Skeletal muscle satellite cell (primary cell): ENCODE measurements around the gene PTCD2. TPM values are rescaled to one million over a fixed set of nuclear protein-coding genes. Genes with fewer than 3 reads are reported as not detected.
A peak's percentile ranks its signal among the peaks of the same experiment; 100 is the strongest.

ENCODE experiments used
- H3K27me3 ChIP-seq: 2 replicates; pipeline ENCODE4 v1.7.0; 2013; ENCODE audit warnings: low read length; ENCODE audit not compliant: control insufficient read depth, insufficient read depth
- H3K36me3 ChIP-seq: 2 replicates; pipeline ENCODE4 v1.7.0; 2013; ENCODE audit warnings: mild to moderate bottlenecking, control low read depth, low read length; ENCODE audit not compliant: insufficient read depth
- H3K4me1 ChIP-seq: 2 replicates; pipeline ENCODE4 v1.7.0; 2013; ENCODE audit warnings: low read length; ENCODE audit not compliant: control insufficient read depth, insufficient read depth
- H3K4me2 ChIP-seq: 2 replicates; pipeline ENCODE4 v1.7.0; 2013; ENCODE audit warnings: mild to moderate bottlenecking, low read length
- H3K4me3 ChIP-seq: 2 replicates; pipeline ENCODE4 v1.7.0; 2013; ENCODE audit warnings: low read length
- H3K9ac ChIP-seq: 2 replicates; pipeline ENCODE4 v1.7.0; 2013; ENCODE audit warnings: mild to moderate bottlenecking, low read depth, low read length, moderate library complexity
- H3K9me3 ChIP-seq: replicated peaks from 2 replicates; pipeline ENCODE4 v1.7.0; 2013; ENCODE audit warnings: mild to moderate bottlenecking, control low read depth, low read length
- total RNA-seq: library from RNA; depleted of rRNA; stranded (reverse); fragments of >200 nt; gene quantifications from 2 replicates; pipeline ENCODE4 v1.2.3, GENCODE V29; 2012; rRNA removed

Gene PTCD2
- total RNA-seq: 13.1 and 13.9 TPM in 2 replicates

- no peaks in the 10 kb centered on the region for H3K27me3 ChIP-seq
- H3K4me1 ChIP-seq: peaks cover 19% of the 10 kb centered on the region
- H3K4me2 ChIP-seq: peak within 1 kb of the TSS; percentile 88
- H3K4me3 ChIP-seq: peak within 1 kb of the TSS; percentile 74
- peaks cover 19% of the 10 kb centered on the region for H3K36me3 ChIP-seq
- no peaks in the 10 kb centered on the region for H3K9me3 ChIP-seq
- H3K9ac ChIP-seq: peak within 1 kb of the TSS; percentile 73
Measured at GRCh38 chr5:72319976-72320752, at the start of gene PTCD2, which contains the start of gene MRPS27. Gene PTCD2 (plus strand): TSS chr5:72320373. CDS start chr5:72320383, 10 bp downstream. Gene MRPS27 (minus strand): TSS chr5:72320240. CDS start chr5:72320221, 19 bp downstream.

- Histone ChIP-seq H3K36me3 (no peaks in the 10 kb centered on the region), H3K4me3 (no peak overlapping the region), H3K9ac (no peak overlapping the region), H3K9me3 (no peaks in the 10 kb centered on the region), H3K27me3 (no peaks in the 10 kb centered on the region), H3K4me2 (no peak overlapping the region), H3K4me1 (no peaks in the 10 kb centered on the region)
Measured at GRCh38 chr5:72271702-72272101, 48.5 kb upstream of the PTCD2 start.

DNA sequence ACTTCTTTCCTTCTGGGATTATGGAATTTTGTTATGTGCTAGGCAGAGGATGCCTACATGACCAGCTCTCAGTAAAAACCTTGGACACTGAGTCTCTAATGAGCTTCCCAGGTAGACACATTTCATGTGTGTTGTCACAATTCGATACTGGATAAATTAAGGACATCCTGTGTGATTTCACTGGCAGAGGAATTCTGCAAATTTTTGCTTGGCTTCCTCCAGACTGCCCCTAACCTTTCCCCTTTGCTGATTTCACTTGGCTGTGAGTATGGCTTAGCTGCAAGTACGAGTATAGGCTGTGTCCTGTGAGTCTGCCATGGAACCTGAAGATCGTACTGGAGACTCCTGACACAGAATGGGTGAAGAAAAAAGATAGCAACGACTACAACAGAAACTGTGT, 47.8 kb upstream of the PTCD2 start:
- no peaks in the 10 kb centered on the region for H3K36me3 ChIP-seq
- no peak overlapping the region for H3K9ac ChIP-seq
- H3K27me3 ChIP-seq: no peaks in the 10 kb centered on the region
- no peak overlapping the region for H3K4me3 ChIP-seq
- H3K4me1 ChIP-seq: no peaks in the 10 kb centered on the region
- no peaks in the 10 kb centered on the region for H3K9me3 ChIP-seq
- H3K4me2 ChIP-seq: no peak overlapping the region

- Histone ChIP-seq H3K9ac (no peak overlapping the region), H3K27me3 (no peaks in the 10 kb centered on the region), H3K4me2 (no peak overlapping the region), H3K36me3 (peaks cover 4% of the 10 kb centered on the region), H3K4me1 (no peaks in the 10 kb centered on the region), H3K4me3 (no peak overlapping the region), H3K9me3 (no peaks in the 10 kb centered on the region)
Measured at GRCh38 chr5:72273547-72273946, 46.6 kb upstream of the PTCD2 start.

- H3K4me1 ChIP-seq: peaks cover 5% of the 10 kb centered on the region
- H3K9me3 ChIP-seq: no peaks in the 10 kb centered on the region
- H3K27me3 ChIP-seq: no peaks in the 10 kb centered on the region
- no peak overlapping the region for H3K4me3 ChIP-seq
- H3K36me3 ChIP-seq: peaks cover 4% of the 10 kb centered on the region
- no peak overlapping the region for H3K9ac ChIP-seq
- no peak overlapping the region for H3K4me2 ChIP-seq
Measured at GRCh38 chr5:72276219-72276752, 43.9 kb upstream of the PTCD2 start.

- no peaks in the 10 kb centered on the region for H3K27me3 ChIP-seq
- no peak overlapping the region for H3K4me3 ChIP-seq
- H3K4me1 ChIP-seq: peaks cover 24% of the 10 kb centered on the region
- no peak overlapping the region for H3K9ac ChIP-seq
- H3K9me3 ChIP-seq: no peaks in the 10 kb centered on the region
- H3K36me3 ChIP-seq: peaks cover 4% of the 10 kb centered on the region
- no peak overlapping the region for H3K4me2 ChIP-seq
Measured at GRCh38 chr5:72280581-72281069, 39.5 kb upstream of the PTCD2 start.

GRCh38 chr5:72281430-72281763, 38.8 kb upstream of the PTCD2 start:
- H3K9me3 ChIP-seq: no peaks in the 10 kb centered on the region
- H3K4me2 ChIP-seq: no peak overlapping the region
- peaks cover 4% of the 10 kb centered on the region for H3K36me3 ChIP-seq
- H3K4me3 ChIP-seq: no peak overlapping the region
- H3K9ac ChIP-seq: no peak overlapping the region
- H3K27me3 ChIP-seq: no peaks in the 10 kb centered on the region
- H3K4me1 ChIP-seq: peaks cover 24% of the 10 kb centered on the region

DNA sequence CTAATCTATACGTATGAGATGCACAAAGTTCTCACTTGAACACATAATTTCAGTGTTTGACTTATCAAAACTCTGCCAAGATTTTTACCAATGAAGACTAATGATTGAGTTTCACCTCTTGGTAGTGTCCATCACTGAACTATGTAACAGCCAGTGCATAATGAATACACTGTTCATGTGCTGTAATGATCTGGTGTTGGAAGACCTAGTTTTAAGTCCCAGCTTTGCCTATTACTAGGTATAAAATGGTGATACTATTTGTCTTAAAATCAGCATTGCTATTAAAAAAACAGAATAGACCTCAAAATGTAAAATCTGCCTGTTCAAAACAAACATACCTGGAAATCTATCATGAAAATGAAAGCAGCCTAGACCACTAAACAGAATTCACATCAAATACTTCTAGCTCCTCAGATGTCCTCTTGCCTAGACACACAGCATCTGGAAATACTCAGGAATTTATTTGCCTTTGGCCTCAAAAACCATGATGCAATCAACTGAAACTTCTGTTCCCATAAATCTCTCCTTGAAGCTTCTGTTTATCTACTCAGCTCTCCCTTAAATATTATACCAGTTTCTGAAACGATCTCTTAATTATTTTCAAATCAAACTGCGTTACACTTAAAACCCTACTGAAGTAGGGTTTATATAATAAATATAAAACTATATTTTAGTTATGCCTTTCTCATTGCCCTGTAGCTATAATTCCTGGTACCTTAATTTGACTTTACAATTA, 38.2 kb upstream of the PTCD2 start:
- H3K4me2 ChIP-seq: peak overlapping the region; percentile 3
- peak overlapping the region; percentile 6 for H3K9ac ChIP-seq
- peaks cover 24% of the 10 kb centered on the region for H3K4me1 ChIP-seq
- no peaks in the 10 kb centered on the region for H3K9me3 ChIP-seq
- H3K4me3 ChIP-seq: no peak overlapping the region
- no peaks in the 10 kb centered on the region for H3K27me3 ChIP-seq
- H3K36me3 ChIP-seq: peaks cover 4% of the 10 kb centered on the region

DNA sequence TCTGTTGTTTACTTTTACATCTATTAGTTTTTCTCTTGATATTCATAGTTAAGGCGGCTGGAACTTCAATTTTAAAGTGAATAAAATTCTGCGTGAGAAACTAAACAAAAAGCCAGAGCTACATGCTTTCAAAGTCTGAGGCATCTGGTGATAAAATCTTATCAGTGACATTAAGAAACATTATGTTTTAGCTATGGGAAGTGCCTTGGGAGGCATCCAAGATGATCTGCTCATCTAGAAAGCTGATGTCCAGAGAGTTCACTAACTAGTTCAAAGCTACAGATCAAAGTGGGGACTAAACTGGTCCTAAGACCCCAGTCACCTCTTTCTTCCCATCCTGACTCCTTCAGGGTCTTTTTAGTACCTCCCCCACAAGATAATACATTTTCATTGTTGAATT, 37.3 kb upstream of the PTCD2 start:
- H3K9ac ChIP-seq: peak overlapping the region; percentile 39
- H3K9me3 ChIP-seq: no peaks in the 10 kb centered on the region
- no peaks in the 10 kb centered on the region for H3K27me3 ChIP-seq
- H3K4me3 ChIP-seq: no peak overlapping the region
- H3K36me3 ChIP-seq: peaks cover 6% of the 10 kb centered on the region
- peak overlapping the region; percentile 3 for H3K4me2 ChIP-seq
- peaks cover 24% of the 10 kb centered on the region for H3K4me1 ChIP-seq

DNA sequence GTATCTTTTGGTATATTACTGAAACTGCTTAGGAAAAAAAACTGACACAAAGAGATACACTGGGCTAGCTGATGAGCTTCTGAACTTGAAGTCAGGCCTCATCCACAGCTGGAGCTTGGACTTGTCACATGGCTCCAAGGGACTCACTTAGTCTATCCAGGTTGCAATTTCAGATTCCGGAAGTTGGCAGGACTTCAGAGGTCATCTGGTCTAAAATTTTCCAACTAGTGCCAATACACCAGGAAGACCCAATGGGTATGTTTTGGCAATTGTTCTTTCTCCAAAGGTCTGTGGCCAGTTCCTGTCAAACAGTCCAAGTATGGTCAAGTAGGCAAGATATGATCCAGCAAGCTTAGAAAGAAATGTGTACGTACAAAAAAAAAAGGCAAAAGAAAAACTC, 36.8 kb upstream of the PTCD2 start:
- Histone ChIP-seq H3K4me1 (peaks cover 24% of the 10 kb centered on the region), H3K27me3 (no peaks in the 10 kb centered on the region), H3K9ac (no peak overlapping the region), H3K9me3 (no peaks in the 10 kb centered on the region), H3K4me3 (no peak overlapping the region), H3K4me2 (no peak overlapping the region), H3K36me3 (peaks cover 7% of the 10 kb centered on the region)

DNA sequence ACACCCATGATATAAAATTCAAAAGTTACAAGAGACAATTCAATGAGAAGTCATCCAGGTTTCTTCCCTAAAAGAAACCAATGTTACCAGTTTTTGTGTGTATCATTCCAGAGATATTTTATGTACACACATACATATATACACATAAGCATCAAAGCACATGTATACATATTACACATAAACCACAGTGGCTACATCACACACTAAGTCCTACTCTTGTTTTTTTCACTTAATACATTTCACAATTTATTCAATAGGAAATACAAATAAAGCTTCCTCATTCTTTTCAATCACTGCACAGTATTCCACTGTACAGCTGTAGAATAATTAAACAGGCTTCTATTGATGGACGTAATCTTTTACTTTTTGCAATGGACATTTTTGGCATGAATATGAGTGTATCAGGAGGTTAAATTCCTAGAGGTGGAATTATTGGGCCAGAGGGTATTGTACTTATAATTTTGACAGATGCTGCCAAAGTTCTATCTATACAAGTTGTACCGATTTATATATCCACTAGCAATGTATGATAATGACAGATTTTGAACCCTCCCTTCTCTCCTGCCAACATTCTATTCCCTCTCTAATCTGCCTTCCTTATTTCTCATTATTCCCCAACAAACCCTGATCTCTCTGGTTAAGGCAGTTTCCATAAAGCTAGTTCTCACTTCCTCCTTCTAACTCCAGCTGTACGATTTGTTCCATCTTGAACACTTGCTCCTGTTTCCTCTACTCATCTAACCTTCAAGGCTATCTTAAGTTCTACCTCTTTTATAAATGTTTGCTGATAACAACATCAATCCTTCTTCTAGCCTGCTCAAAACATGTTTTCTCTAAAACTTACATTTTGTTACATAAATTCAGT, 35.4 kb upstream of the PTCD2 start:
- H3K36me3 ChIP-seq: peaks cover 11% of the 10 kb centered on the region
- H3K9ac ChIP-seq: no peak overlapping the region
- H3K4me3 ChIP-seq: no peak overlapping the region
- H3K27me3 ChIP-seq: no peaks in the 10 kb centered on the region
- no peaks in the 10 kb centered on the region for H3K9me3 ChIP-seq
- peaks cover 24% of the 10 kb centered on the region for H3K4me1 ChIP-seq
- no peak overlapping the region for H3K4me2 ChIP-seq
